WTC11 (cell line): ENCODE measurements around the gene NEB. TPM values are rescaled to one million over a fixed set of nuclear protein-coding genes. Genes with fewer than 3 reads are reported as not detected.
"Not testable (repeated sequence)": the region's sequence is repeated elsewhere in the genome, so short reads cannot be mapped to it uniquely, and the experiment has no call there.

Source experiments
- ATAC-seq: fragments of 200-7000 bp; cut with Tn5 transposase; 2 replicates; pipeline ENCODE4 v1.10.0; 2021; ENCODE audit warnings: mild to moderate bottlenecking, moderate library complexity
- CTCF ChIA-PET: fragments of 300-600 bp; sonication (Branson Sonifier 250); formaldehyde crosslinking; loops from one replicate; lab custom pipeline; 2021; ENCODE audit warnings: antibody characterized with exemption; lab: Charles Lee
- POLR2A ChIA-PET: fragments of 350-600 bp; sonication (Branson Sonifier 250); formaldehyde crosslinking; loops from one replicate; lab custom pipeline; 2021; ENCODE audit warnings: antibody characterized with exemption; lab: Charles Lee
- DNase-seq: peaks from one replicate; pipeline ENCODE4 v3.0.0; 2021; ENCODE audit warnings: low spot score
- H3K27ac Mint-ChIP-seq: 2 replicates; pipeline ENCODE4 v1.8.0; 2021; ENCODE audit warnings: mixed read lengths
- H3K27me3 Mint-ChIP-seq: 2 replicates; pipeline ENCODE4 v1.8.0; 2021; ENCODE audit warnings: low read depth, mild to moderate bottlenecking, moderate library complexity, mixed read lengths
- H3K36me3 Mint-ChIP-seq: 2 replicates; pipeline ENCODE4 v1.8.0; 2021; ENCODE audit warnings: mixed read lengths
- H3K4me1 Mint-ChIP-seq: 2 replicates; pipeline ENCODE4 v1.8.0; 2022; ENCODE audit warnings: mixed read lengths
- H3K4me3 Mint-ChIP-seq: 2 replicates; pipeline ENCODE4 v1.8.0; 2021; ENCODE audit warnings: mild to moderate bottlenecking, moderate library complexity, mixed read lengths
- H3K9me3 Mint-ChIP-seq: 2 replicates; pipeline ENCODE4 v1.8.0; 2021; ENCODE audit warnings: mixed read lengths
- CREM ChIP-seq: sonication (generic); formaldehyde crosslinking; IDR thresholded peaks from 2 replicates; pipeline ENCODE4 v1.8.1; 2022; ENCODE audit warnings: mild to moderate bottlenecking, missing genetic modification reagents, moderate library complexity
- JUN ChIP-seq: sonication (generic); formaldehyde crosslinking; IDR thresholded peaks from 2 replicates; pipeline ENCODE4 v1.8.0; 2023; ENCODE audit warnings: mild to moderate bottlenecking, missing genetic modification reagents
- NFE2L1 ChIP-seq: sonication (generic); formaldehyde crosslinking; IDR thresholded peaks from 2 replicates; pipeline ENCODE4 v1.8.1; 2023; ENCODE audit warnings: missing genetic modification reagents
- NR1H2 ChIP-seq: sonication (generic); formaldehyde crosslinking; IDR thresholded peaks from 2 replicates; pipeline ENCODE4 v1.9.0; 2021; ENCODE audit warnings: mild to moderate bottlenecking, moderate library complexity, missing genetic modification reagents
- SOX15 ChIP-seq: fragments of 250-450 bp; sonication (Bioruptor Pico); IDR thresholded peaks from 2 replicates; pipeline ENCODE4 v1.9.0; 2021; ENCODE audit warnings: mild to moderate bottlenecking
- TP53 ChIP-seq: sonication (generic); formaldehyde crosslinking; IDR thresholded peaks from 2 replicates; pipeline ENCODE4 v1.8.1; 2023; ENCODE audit warnings: mild to moderate bottlenecking, missing genetic modification reagents
- ZNF138 ChIP-seq: sonication (generic); formaldehyde crosslinking; conservative IDR thresholded peaks from 2 replicates; pipeline ENCODE4 v1.8.1; 2022; ENCODE audit warnings: mild to moderate bottlenecking, moderate library complexity, missing genetic modification reagents
- ZNF416 ChIP-seq: fragments of 250-450 bp; sonication (Bioruptor Pico); IDR thresholded peaks from 2 replicates; pipeline ENCODE4 v1.9.0; 2021; ENCODE audit warnings: mild to moderate bottlenecking, inconsistent platforms
- ZNF423 ChIP-seq: fragments of 250-450 bp; sonication (Bioruptor Pico); IDR thresholded peaks from 2 replicates; pipeline ENCODE4 v2.1.2; 2022; ENCODE audit warnings: mild to moderate bottlenecking, moderate library complexity
- ZNF671 ChIP-seq: fragments of 250-450 bp; sonication (Bioruptor Pico); IDR thresholded peaks from 2 replicates; pipeline ENCODE4 v1.8.0; 2021; ENCODE audit warnings: mild to moderate bottlenecking
- total RNA-seq: library from RNA; stranded (reverse); gene quantifications from 3 replicates; pipeline ENCODE4 v1.2.3, GENCODE V29; 2021
- TF ChIP-seq, protein P1 (sequence below): fragments of 250-450 bp; sonication (Bioruptor Pico); IDR thresholded peaks from 2 replicates; pipeline ENCODE4 v1.9.0; 2021; ENCODE audit warnings: moderate library complexity, mild to moderate bottlenecking, inconsistent platforms, borderline replicate concordance
- TF ChIP-seq, protein P2 (sequence below): sonication (generic); formaldehyde crosslinking; IDR thresholded peaks from 2 replicates; pipeline ENCODE4 v1.8.0; 2022; ENCODE audit warnings: mild to moderate bottlenecking, missing genetic modification reagents
- TF ChIP-seq, protein P3 (sequence below): sonication (generic); formaldehyde crosslinking; conservative IDR thresholded peaks from 2 replicates; pipeline ENCODE4 v1.8.1; 2022; ENCODE audit warnings: mild to moderate bottlenecking, missing genetic modification reagents
- TF ChIP-seq, protein P4 (sequence below): fragments of 250-450 bp; sonication (Bioruptor Pico); conservative IDR thresholded peaks from 2 replicates; pipeline ENCODE4 v1.9.0; 2021; ENCODE audit warnings: mild to moderate bottlenecking
- TF ChIP-seq, protein P5 (sequence below): fragments of 250-450 bp; sonication (Bioruptor Pico); IDR thresholded peaks from 2 replicates; pipeline ENCODE4 v1.9.0; 2021; ENCODE audit warnings: mild to moderate bottlenecking, borderline replicate concordance
- TF ChIP-seq, protein P6 (sequence below): sonication (generic); formaldehyde crosslinking; IDR thresholded peaks from 2 replicates; pipeline ENCODE4 v1.8.1; 2023; ENCODE audit warnings: mild to moderate bottlenecking, missing genetic modification reagents
- TF ChIP-seq, protein P7 (sequence below): sonication (generic); formaldehyde crosslinking; IDR thresholded peaks from 2 replicates; pipeline ENCODE4 v1.8.1; 2023; ENCODE audit warnings: mild to moderate bottlenecking, missing genetic modification reagents, borderline replicate concordance

The NEB gene
- total RNA-seq, 1 experiment from 2014 or later: 1.9 TPM

DNA sequence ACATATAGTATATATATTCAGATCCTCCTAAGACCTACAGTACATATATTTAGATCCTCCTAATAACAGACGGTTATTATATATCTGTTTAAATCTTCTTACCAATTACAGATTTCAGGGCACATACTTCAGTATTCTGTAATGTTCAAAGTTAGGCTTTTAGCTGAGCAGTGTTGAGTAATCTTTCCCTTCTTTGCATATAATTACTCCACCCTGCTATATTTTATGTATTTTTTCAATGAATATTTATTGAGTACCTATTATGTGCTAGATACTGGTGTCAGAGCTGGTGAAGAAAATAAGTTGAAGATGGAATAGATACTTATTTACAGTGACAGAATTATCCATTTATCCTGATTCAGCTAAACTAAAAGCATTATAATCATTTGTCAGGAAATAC lies 84.9 kb downstream of the NEB start:
- Mint-ChIP-seq H3K4me1 (no peaks in the 10 kb centered on the region), H3K27ac (no peak overlapping the region), H3K4me3 (no peak overlapping the region), H3K36me3 (peaks cover 3% of the 10 kb centered on the region), H3K9me3 (peaks cover 6% of the 10 kb centered on the region), H3K27me3 (no peaks in the 10 kb centered on the region)
- ATAC-seq (no peak), DNase-seq (no peak)
- POLR2A ChIA-PET: no interaction called here
- no peak for TF ChIP-seq TP53 (CRISPR knock-in tag)
- no peak for TF ChIP-seq ZNF423 (CRISPR knock-in tag)
- TF ChIP-seq, protein P1, sequence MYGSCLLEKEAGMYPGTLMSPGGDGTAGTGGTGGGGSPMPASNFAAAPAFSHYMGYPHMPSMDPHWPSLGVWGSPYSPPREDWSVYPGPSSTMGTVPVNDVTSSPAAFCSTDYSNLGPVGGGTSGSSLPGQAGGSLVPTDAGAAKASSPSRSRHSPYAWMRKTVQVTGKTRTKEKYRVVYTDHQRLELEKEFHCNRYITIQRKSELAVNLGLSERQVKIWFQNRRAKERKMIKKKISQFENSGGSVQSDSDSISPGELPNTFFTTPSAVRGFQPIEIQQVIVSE (CRISPR knock-in tag): no peak
- TF ChIP-seq ZNF416 (CRISPR knock-in tag): no peak
- TF ChIP-seq, protein P2, sequence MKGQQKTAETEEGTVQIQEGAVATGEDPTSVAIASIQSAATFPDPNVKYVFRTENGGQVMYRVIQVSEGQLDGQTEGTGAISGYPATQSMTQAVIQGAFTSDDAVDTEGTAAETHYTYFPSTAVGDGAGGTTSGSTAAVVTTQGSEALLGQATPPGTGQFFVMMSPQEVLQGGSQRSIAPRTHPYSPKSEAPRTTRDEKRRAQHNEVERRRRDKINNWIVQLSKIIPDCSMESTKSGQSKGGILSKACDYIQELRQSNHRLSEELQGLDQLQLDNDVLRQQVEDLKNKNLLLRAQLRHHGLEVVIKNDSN (CRISPR knock-in tag): no peak
- TF ChIP-seq CREM (CRISPR knock-in tag): no peak
- no peak for TF ChIP-seq ZNF671 (CRISPR knock-in tag)
- TF ChIP-seq, protein P3, sequence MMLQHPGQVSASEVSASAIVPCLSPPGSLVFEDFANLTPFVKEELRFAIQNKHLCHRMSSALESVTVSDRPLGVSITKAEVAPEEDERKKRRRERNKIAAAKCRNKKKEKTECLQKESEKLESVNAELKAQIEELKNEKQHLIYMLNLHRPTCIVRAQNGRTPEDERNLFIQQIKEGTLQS (CRISPR knock-in tag): no peak
- no peak for TF ChIP-seq ZNF138 (CRISPR knock-in tag)
- no peak for TF ChIP-seq NR1H2 (CRISPR knock-in tag)
- CTCF ChIA-PET: no interaction called here

DNA sequence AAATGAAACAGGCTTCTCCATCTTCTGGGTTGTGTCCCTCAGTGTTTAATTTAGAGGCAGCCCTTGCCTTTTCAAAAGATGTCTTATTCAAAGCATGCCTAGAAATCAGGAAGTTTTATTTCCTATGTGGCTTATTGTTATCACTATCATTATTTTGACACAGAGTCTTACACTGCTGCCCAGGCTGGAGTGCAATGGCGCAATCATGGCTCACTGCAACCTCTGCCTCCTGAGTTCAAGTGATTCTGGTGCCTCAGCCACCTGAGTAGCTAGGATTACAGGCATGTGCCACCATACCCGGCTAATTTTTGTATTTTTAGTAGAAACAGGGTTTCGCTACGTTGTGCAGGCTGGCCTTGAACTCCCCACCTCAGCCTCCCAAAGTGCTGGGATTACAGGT lies 87.8 kb downstream of the NEB start:
- ATAC-seq, H3K27me3 Mint-ChIP-seq, POLR2A ChIA-PET, H3K36me3 Mint-ChIP-seq, H3K4me1 Mint-ChIP-seq, H3K27ac Mint-ChIP-seq, DNase-seq, H3K4me3 Mint-ChIP-seq, CTCF ChIA-PET, H3K9me3 Mint-ChIP-seq: not testable (repeated sequence)

DNA sequence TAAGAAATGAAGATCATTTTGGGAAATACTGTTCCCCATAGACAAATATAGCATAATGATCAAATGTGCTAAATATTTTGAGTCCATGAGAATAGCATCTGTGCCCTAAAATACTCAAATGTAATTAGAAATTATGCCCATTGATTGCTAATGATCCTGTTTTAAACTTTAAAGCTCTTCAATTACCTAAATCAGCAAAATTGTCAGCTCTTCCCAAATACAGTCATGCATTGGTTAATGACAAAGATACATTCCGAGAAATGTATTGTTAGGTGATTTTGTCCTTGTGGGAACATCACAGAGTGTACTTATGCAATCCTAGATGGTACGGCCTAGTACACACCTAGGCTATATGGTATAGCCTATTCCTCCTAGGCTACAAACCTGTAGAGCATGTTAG lies 89.7 kb downstream of the NEB start:
- Mint-ChIP-seq H3K27me3 (no peaks in the 10 kb centered on the region), H3K27ac (no peak overlapping the region), H3K9me3 (peaks cover 6% of the 10 kb centered on the region), H3K4me1 (no peaks in the 10 kb centered on the region), H3K36me3 (peaks cover 3% of the 10 kb centered on the region), H3K4me3 (no peak overlapping the region)
- POLR2A ChIA-PET: no interaction called here
- ATAC-seq (no peak), DNase-seq (no peak)
- CTCF ChIA-PET: interaction anchor here (1.2 kb wide), 2 partner anchors 118 to 164 kb away, joined by 3 read pairs; no protein-coding TSS in a partner anchor
- TF ChIP-seq, protein P4, sequence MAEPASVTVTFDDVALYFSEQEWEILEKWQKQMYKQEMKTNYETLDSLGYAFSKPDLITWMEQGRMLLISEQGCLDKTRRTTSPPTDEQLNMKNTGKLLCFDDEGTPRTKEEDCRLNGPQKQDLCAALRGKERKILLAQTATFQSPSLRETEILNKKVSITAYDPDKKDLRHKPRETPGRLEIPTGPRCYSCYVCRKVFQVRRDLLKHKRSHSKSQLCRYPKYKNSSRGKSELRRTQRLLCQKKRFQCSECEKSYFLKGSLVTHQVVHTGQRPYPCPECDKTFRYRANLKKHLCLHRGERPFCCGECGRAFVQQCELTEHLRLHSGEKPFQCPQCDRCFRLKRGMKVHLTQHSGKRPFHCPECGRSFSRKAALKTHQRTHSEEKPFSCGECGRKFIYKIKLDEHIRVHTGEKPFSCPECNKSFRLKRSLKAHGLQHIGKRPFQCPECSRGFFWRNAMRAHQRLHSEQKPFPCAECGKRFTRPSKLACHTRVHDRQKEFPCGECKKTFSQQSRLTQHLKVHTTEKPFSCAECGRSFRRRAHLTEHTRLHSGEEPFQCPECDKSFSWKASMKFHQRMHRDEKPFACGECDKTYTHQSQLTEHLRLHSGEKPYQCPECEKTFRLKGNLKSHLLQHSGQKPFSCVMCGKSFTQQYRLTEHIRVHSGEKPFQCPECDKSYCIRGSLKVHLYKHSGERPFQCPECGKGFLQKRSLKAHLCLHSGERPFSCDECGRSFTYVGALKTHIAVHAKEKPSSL (CRISPR knock-in tag): no peak
- TF ChIP-seq, protein P5, sequence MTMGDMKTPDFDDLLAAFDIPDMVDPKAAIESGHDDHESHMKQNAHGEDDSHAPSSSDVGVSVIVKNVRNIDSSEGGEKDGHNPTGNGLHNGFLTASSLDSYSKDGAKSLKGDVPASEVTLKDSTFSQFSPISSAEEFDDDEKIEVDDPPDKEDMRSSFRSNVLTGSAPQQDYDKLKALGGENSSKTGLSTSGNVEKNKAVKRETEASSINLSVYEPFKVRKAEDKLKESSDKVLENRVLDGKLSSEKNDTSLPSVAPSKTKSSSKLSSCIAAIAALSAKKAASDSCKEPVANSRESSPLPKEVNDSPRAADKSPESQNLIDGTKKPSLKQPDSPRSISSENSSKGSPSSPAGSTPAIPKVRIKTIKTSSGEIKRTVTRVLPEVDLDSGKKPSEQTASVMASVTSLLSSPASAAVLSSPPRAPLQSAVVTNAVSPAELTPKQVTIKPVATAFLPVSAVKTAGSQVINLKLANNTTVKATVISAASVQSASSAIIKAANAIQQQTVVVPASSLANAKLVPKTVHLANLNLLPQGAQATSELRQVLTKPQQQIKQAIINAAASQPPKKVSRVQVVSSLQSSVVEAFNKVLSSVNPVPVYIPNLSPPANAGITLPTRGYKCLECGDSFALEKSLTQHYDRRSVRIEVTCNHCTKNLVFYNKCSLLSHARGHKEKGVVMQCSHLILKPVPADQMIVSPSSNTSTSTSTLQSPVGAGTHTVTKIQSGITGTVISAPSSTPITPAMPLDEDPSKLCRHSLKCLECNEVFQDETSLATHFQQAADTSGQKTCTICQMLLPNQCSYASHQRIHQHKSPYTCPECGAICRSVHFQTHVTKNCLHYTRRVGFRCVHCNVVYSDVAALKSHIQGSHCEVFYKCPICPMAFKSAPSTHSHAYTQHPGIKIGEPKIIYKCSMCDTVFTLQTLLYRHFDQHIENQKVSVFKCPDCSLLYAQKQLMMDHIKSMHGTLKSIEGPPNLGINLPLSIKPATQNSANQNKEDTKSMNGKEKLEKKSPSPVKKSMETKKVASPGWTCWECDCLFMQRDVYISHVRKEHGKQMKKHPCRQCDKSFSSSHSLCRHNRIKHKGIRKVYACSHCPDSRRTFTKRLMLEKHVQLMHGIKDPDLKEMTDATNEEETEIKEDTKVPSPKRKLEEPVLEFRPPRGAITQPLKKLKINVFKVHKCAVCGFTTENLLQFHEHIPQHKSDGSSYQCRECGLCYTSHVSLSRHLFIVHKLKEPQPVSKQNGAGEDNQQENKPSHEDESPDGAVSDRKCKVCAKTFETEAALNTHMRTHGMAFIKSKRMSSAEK (CRISPR knock-in tag): no peak
- TF ChIP-seq, protein P3 (CRISPR knock-in tag): no peak
- TF ChIP-seq, protein P6, sequence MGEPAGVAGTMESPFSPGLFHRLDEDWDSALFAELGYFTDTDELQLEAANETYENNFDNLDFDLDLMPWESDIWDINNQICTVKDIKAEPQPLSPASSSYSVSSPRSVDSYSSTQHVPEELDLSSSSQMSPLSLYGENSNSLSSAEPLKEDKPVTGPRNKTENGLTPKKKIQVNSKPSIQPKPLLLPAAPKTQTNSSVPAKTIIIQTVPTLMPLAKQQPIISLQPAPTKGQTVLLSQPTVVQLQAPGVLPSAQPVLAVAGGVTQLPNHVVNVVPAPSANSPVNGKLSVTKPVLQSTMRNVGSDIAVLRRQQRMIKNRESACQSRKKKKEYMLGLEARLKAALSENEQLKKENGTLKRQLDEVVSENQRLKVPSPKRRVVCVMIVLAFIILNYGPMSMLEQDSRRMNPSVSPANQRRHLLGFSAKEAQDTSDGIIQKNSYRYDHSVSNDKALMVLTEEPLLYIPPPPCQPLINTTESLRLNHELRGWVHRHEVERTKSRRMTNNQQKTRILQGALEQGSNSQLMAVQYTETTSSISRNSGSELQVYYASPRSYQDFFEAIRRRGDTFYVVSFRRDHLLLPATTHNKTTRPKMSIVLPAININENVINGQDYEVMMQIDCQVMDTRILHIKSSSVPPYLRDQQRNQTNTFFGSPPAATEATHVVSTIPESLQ (CRISPR knock-in tag): no peak
- TF ChIP-seq SOX15 (CRISPR knock-in tag): no peak
- TF ChIP-seq, protein P7, sequence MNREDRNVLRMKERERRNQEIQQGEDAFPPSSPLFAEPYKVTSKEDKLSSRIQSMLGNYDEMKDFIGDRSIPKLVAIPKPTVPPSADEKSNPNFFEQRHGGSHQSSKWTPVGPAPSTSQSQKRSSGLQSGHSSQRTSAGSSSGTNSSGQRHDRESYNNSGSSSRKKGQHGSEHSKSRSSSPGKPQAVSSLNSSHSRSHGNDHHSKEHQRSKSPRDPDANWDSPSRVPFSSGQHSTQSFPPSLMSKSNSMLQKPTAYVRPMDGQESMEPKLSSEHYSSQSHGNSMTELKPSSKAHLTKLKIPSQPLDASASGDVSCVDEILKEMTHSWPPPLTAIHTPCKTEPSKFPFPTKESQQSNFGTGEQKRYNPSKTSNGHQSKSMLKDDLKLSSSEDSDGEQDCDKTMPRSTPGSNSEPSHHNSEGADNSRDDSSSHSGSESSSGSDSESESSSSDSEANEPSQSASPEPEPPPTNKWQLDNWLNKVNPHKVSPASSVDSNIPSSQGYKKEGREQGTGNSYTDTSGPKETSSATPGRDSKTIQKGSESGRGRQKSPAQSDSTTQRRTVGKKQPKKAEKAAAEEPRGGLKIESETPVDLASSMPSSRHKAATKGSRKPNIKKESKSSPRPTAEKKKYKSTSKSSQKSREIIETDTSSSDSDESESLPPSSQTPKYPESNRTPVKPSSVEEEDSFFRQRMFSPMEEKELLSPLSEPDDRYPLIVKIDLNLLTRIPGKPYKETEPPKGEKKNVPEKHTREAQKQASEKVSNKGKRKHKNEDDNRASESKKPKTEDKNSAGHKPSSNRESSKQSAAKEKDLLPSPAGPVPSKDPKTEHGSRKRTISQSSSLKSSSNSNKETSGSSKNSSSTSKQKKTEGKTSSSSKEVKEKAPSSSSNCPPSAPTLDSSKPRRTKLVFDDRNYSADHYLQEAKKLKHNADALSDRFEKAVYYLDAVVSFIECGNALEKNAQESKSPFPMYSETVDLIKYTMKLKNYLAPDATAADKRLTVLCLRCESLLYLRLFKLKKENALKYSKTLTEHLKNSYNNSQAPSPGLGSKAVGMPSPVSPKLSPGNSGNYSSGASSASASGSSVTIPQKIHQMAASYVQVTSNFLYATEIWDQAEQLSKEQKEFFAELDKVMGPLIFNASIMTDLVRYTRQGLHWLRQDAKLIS (CRISPR knock-in tag): no peak
- TF ChIP-seq NFE2L1 (CRISPR knock-in tag): no peak
- TF ChIP-seq JUN (CRISPR knock-in tag): no peak
